Fibroblast of skin of right quadriceps (primary cell): Measurements from ENCODE around the gene DNAJC15.

Experiments used
- DNase-seq: peaks from one replicate; pipeline ENCODE4 v3.0.0-alpha.2; 2013

DNAJC15 gene

GRCh38 chr13:43088093-43088511, 64.7 kb downstream of the DNAJC15 start:
- no peak for DNase-seq

GRCh38 chr13:43089912-43090498, 66.6 kb downstream of the DNAJC15 start:
- DNase-seq = no peak

DNA sequence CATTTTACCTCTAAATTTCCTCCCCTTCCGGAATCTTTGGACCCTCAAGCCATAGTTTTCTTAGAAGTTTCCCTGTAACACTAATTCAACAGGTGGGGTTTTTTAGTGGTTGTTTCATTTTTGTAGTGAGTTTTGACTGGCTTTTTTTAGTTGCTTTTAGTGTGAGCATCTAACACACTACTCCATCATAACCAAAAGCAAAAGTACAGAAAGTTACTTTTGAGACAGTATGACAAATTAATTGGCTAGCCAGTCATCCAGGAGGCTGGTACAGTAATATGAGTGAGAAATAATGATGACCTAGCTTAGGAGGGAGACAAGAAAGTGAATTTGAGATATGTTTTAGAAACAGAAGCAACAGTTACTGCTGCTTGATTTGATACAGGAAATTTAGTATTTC, 71.5 kb downstream of the DNAJC15 start:
- no peak for DNase-seq

GRCh38 chr13:43095771-43096719, 72.7 kb downstream of the DNAJC15 start:
- DNase-seq = no peak

DNA sequence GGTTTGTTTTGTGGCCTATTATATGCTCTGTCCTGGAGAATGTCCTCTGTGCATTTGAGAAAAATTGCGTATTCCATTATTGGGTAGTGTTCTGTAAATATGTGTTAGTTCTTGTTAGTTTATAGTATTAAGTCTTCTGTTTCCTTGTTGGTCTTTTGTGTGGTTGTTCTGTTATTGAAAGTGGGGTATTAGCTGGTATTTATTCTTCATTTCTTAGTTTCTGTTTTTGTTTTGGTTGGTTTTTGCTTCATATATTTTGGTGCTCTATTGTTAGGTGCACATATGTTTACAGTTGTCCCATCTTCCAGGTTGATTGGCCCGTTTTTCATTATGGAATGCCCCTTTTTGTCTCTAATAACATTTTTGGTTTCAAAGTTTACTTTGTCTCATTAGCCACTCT, 77.3 kb downstream of the DNAJC15 start:
- no peak for DNase-seq

DNA sequence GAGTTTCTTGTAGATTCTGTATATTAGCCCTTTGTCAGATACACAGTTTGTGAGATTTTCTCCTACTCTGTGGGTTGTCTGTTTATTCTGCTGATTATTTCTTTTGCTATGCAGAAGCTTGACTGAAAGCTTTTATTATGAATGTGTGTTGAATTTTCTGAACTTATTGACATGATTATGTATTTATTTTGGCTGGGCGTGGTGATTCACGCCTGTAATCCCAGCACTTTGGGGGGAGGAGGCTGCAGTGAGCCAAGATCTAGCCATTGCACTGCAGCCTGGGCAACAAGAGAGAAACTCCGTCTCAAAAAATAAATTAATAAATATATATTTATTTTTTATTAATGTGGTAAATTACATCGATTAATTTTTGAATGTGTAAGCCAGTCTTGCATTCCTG, 78.9 kb downstream of the DNAJC15 start:
- no peak for DNase-seq

DNA sequence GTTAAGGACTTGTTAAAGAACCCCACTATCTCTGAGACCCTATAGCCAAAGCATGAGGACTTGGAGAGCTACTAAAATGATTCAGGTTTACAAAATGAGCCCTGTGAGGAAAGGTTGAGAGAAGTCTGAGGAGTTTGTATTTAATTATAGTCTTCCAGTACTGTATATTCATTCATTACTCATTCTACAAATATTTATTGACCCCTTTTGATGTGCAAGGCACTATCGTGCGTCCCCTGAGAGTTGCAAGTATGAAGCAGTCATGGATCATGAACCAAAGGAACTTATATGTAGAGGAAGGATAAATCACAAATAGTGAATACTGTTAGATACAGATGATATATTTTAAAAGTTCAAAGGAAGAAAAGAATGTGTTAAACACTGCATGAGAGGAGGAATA, 84.4 kb downstream of the DNAJC15 start:
- peak; percentile 88 for DNase-seq

GRCh38 chr13:43110036-43110435, 86.7 kb downstream of the DNAJC15 start:
- DNase-seq = no peak

GRCh38 chr13:43110658-43111057, 87.3 kb downstream of the DNAJC15 start:
- DNase-seq = no peak

DNA sequence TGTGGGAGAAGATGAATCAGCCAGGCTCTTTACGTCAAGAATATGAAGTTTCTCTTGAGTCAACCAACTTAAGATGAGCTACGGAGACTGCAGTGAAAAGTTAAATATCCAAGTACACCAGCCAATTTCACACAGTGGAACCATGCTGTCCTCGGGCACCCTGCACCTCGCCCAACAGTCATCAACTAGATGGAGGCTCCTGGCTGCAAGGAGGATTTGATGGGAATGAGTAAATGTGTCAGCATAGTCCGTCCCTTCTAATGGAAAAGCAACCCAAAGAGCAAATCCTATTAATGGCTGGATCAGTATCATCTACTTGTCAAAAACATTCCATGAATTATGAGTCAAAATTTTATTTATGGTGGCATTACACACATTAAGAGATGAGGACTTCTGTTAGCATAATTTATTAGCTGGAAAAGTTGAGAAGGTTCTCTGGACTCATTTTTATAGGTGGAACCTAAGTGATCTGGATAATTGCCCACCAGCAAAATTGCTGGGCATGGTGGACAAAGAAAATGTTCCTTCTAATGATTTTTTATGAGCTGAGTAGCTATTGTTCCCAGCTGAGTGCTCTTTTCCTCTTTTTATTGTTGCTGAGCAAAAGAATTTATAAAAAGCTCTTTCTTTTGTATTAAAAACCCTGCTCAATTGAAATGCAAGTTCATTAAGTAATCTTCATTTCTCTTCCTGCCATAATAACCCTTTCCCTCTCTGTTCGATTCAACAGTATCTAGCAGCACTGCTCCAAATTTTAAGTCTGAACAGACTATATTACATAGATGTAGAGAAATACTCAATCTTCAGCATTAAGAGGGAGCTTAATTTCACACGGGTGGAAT, 88.4 kb downstream of the DNAJC15 start:
- DNase-seq = no peak

DNA sequence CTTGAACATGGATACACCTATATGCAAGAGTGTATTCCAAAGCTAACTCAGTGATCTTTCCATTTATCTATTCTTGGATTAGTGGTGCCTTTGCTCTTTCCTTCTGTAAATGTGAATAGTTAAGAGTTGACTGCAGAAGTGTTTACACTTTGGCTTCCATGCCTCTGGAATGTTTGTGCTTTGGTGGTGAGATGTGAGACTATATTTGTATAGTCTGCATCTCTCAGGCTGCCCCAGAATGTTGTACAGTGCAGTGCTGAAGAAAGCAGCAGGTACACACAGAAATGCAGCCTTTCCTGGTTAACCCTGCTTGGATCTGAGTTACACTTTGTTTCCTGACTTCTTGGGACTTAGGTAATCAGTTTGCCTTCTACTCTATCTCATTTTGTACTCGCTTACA, 90.2 kb downstream of the DNAJC15 start:
- no peak for DNase-seq

GRCh38 chr13:43114504-43114903, 91.1 kb downstream of the DNAJC15 start:
- DNase-seq = no peak

- no peak for DNase-seq
Observed at GRCh38 chr13:43115141-43115540, 91.8 kb downstream of the DNAJC15 start.

- no peak for DNase-seq
Observed at GRCh38 chr13:43116242-43116641, 92.9 kb downstream of the DNAJC15 start.

- no peak for DNase-seq
Observed at GRCh38 chr13:43118521-43118920, 95.1 kb downstream of the DNAJC15 start.

- DNase-seq = no peak
Observed at GRCh38 chr13:43119206-43119605, 95.8 kb downstream of the DNAJC15 start.

GRCh38 chr13:43122791-43123190, 99.4 kb downstream of the DNAJC15 start:
- no peak for DNase-seq

GRCh38 chr13:43123856-43124255, 100.5 kb downstream of the DNAJC15 start:
- DNase-seq = no peak

DNA sequence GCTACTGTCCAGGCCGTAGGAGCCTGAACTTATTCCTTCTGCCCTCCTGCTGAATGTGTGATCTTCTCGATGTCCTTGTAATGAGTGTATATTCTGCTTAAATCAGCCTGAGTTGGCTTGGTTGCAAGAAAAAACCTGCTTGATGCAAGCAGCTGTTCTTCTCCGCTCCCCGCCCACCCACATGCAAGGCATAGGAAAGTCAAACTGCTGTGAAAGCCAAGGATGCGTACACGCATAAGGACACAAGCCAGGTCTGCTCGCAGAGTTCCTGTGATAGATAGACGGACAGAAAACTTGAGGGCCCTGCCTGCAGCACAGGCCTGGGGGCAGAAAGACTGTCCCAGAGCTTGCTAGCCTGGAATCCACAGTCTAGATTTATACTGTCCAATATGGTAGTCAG, 101.1 kb downstream of the DNAJC15 start:
- DNase-seq = no peak

DNA sequence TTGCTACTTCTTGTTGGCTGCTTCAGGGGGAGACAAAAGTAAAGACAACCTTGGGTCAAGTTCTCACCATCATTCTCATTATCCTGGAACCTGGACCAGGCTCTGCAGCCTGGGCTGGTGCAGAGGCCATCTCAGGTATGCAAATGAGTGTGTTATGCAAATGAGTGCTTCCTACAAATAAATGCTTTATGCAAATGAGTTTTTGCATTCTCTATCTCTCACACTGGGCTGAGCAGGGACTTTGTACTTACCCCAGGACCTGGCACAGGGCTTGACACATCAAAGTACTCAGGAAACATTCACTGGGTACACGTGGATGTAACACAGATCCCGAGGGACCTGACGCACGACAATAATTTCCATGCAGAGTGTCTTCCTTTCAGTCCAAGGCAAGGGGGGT, 103.0 kb downstream of the DNAJC15 start:
- DNase-seq = no peak

DNA sequence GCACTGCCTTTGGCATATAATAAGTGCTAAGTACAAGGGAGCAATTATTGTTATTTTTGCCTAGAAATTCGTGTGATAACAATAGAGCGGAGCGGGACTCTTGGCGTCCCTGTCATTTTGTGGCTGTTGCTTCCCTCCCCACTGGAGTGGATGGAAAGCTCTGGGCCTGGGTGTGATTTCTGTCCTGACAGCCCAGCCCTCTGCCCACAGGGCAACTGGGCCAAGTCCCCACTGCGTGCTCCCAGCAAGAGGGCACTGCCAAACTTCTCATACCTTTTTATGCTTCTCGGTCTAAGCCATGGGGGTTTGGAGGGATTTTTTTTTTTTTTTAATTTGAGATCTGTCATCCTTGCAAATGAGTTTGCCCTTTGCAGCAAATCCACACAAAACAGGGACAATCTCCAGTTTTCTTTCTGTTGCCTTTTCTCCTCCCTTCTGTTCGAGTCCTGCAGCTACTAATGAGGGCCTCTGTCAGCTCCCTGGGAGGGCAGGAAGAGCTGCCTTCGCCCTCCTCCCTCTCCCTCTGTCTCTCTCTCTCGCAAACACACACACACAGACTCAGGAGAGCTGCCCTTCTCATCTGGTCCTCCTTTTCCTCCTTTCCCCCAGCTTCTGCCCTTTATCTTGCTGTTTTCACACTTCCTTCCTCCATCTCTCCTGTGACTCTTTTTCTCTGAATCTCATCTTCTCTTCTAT, 103.9 kb downstream of the DNAJC15 start:
- peak; percentile 22 for DNase-seq

DNA sequence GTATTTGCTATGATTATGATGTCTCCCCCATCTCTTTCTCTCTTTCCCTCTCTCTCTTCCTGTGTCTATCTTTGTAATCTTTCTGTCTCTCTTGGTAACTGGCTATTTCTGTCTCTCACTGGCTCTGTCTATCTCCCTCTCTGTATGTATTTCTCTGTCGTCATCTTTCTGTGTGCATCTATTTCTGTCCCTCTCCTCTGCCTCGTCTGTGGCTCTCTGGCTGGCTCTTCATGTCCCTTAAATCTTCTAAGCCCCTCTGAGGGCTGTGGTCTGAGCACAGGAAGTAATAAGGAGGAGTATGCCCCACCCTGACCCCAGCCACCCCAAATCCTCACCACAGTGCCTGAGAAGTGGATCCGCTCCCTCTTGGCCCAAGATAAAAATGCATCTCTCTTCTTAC, 104.4 kb downstream of the DNAJC15 start:
- DNase-seq = no peak

DNA sequence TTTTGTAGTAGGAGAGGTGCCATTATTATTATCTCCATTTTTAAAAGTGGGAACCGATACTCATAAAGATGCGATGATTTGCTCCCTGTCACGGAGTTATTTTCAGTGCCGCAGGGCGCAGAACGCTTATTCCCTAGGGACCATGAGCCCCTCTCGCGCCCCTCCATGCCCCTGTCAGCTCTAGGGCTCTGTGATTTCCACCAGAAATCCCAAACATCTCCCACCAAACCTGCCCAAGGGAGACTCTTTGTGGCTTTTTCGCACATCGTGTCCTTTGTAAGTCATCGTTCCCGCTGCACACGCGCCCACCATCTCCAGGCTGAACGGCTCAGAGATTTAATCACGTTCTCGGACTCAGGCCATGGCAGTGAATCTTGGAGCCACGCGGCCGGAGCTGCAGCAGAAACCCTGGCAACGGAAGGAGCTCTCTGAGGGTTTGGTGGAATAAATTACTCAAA, 105.1 kb downstream of the DNAJC15 start:
- DNase-seq = no peak
